Mesenchymal stem cell (in vitro differentiated cells and primary cell): ENCODE data around the gene ZNF117.

Experiments used
- DNase-seq: peaks from one replicate; pipeline ENCODE4 v3.0.0-alpha.2; 2013
- H2AFZ ChIP-seq: one replicate; pipeline ENCODE4 v1.6.1; 2013; ENCODE audit warnings: low read depth, mild to moderate bottlenecking, control low read depth, inconsistent platforms, low read length, moderate library complexity
- H2AK5ac ChIP-seq: 2 replicates; pipeline ENCODE4 v1.6.1; 2013; ENCODE audit warnings: low read length, moderate library complexity, mild to moderate bottlenecking, inconsistent platforms; ENCODE audit not compliant: severe bottlenecking
- H2BK120ac ChIP-seq: one replicate; pipeline ENCODE4 v1.6.1; 2013; ENCODE audit warnings: low read depth, mild to moderate bottlenecking, inconsistent platforms, low read length, moderate library complexity
- H2BK12ac ChIP-seq, 2 experiments: one replicate each; pipeline ENCODE4 v1.6.1; 2013; ENCODE audit warnings: inconsistent platforms in 2 of 2, low read length in 2 of 2, mild to moderate bottlenecking in 2 of 2, moderate library complexity in 2 of 2, control low read depth in 1 of 2
- H2BK15ac ChIP-seq: one replicate; pipeline ENCODE4 v1.6.1; 2013; ENCODE audit warnings: mild to moderate bottlenecking, low read depth, inconsistent platforms; ENCODE audit not compliant: poor library complexity, severe bottlenecking
- H2BK5ac ChIP-seq: 2 replicates; pipeline ENCODE4 v1.6.1; 2013; ENCODE audit warnings: low read depth, mild to moderate bottlenecking, low read length, control low read depth, inconsistent platforms; ENCODE audit not compliant: poor library complexity, severe bottlenecking
- H3K14ac ChIP-seq, 2 experiments: one replicate each; pipeline ENCODE4 v1.6.1; 2013; ENCODE audit warnings: inconsistent platforms in 2 of 2, low read length in 2 of 2, control low read depth in 1 of 2, mild to moderate bottlenecking in 1 of 2, moderate library complexity in 1 of 2
- H3K18ac ChIP-seq, 2 experiments: one replicate each; pipeline ENCODE4 v1.6.1; 2013; ENCODE audit warnings: inconsistent platforms in 2 of 2, low read length in 2 of 2, control low read depth in 1 of 2, low read depth in 1 of 2, mild to moderate bottlenecking in 1 of 2
- H3K23ac ChIP-seq, 2 experiments: one replicate each; pipeline ENCODE4 v1.6.1; 2013; ENCODE audit warnings: inconsistent platforms in 2 of 2, low read length in 2 of 2, mild to moderate bottlenecking in 2 of 2, moderate library complexity in 2 of 2, control low read depth in 1 of 2
- H3K27ac ChIP-seq: 2 replicates; pipeline ENCODE4 v1.5.1; 2013; ENCODE audit warnings: mild to moderate bottlenecking, moderate library complexity, low read length, control low read depth, inconsistent platforms; ENCODE audit not compliant: poor library complexity, severe bottlenecking
- H3K27me3 ChIP-seq, 2 experiments: 2 replicates each; pipeline versions ENCODE4 v1.6.1 to v1.7.0; 2013; ENCODE audit warnings: low read length in 2 of 2, mild to moderate bottlenecking in 2 of 2, moderate library complexity in 2 of 2, control low read depth in 1 of 2, inconsistent platforms in 1 of 2; ENCODE audit not compliant: control insufficient read depth in 1 of 2, insufficient read depth in 1 of 2
- H3K36me3 ChIP-seq, 2 experiments: 2 replicates each; pipeline versions ENCODE4 v1.6.1 to v1.7.0; 2013; ENCODE audit warnings: low read length in 2 of 2, control low read depth in 1 of 2, inconsistent platforms in 1 of 2, low read depth in 1 of 2, mild to moderate bottlenecking in 1 of 2; ENCODE audit not compliant: insufficient read depth in 2 of 2, control insufficient read depth in 1 of 2
- H3K4ac ChIP-seq, 2 experiments: one replicate each; pipeline ENCODE4 v1.6.1; 2013; ENCODE audit warnings: inconsistent platforms in 2 of 2, low read length in 2 of 2, mild to moderate bottlenecking in 2 of 2, moderate library complexity in 2 of 2, control low read depth in 1 of 2, low read depth in 1 of 2
- H3K4me1 ChIP-seq: 2 replicates; pipeline ENCODE4 v1.6.1; 2013; ENCODE audit warnings: low read depth, low read length, control low read depth; ENCODE audit not compliant: control insufficient read depth, insufficient read depth
- H3K4me2 ChIP-seq: 2 replicates; pipeline ENCODE4 v1.6.1; 2013; ENCODE audit warnings: low read length, mild to moderate bottlenecking, inconsistent platforms; ENCODE audit not compliant: poor library complexity, severe bottlenecking
- H3K4me3 ChIP-seq, 2 experiments: 2 replicates each; pipeline versions ENCODE4 v1.5.1 to v1.7.0; 2013; ENCODE audit warnings: low read length in 2 of 2, mild to moderate bottlenecking in 2 of 2, control low read depth in 1 of 2, low read depth in 1 of 2; ENCODE audit not compliant: insufficient read depth in 1 of 2
- H3K79me1 ChIP-seq: replicated peaks from 2 replicates; pipeline ENCODE4 v1.6.1; 2013; ENCODE audit warnings: mild to moderate bottlenecking, control low read depth, low read length, inconsistent platforms; ENCODE audit not compliant: poor library complexity, severe bottlenecking
- H3K9ac ChIP-seq: 2 replicates; pipeline ENCODE4 v1.7.0; 2013; ENCODE audit warnings: mild to moderate bottlenecking, low read length, moderate library complexity
- H3K9me3 ChIP-seq: 2 replicates; pipeline ENCODE4 v1.7.0; 2013; ENCODE audit warnings: mild to moderate bottlenecking, low read length; ENCODE audit not compliant: control insufficient read depth
- H4K8ac ChIP-seq: one replicate; pipeline ENCODE4 v1.6.1; 2013; ENCODE audit warnings: inconsistent platforms, mild to moderate bottlenecking, low read length, moderate library complexity
- H4K91ac ChIP-seq: one replicate; pipeline ENCODE4 v1.6.1; 2013; ENCODE audit warnings: mild to moderate bottlenecking, low read length, inconsistent platforms
- WGBS: methylation state at CpG from one replicate; pipeline ENCODE4 v1.1.7; 2013; ENCODE audit warnings: mixed read lengths; 5-methylcytosine and 5-hydroxymethylcytosine counted together

Gene ZNF117

DNA sequence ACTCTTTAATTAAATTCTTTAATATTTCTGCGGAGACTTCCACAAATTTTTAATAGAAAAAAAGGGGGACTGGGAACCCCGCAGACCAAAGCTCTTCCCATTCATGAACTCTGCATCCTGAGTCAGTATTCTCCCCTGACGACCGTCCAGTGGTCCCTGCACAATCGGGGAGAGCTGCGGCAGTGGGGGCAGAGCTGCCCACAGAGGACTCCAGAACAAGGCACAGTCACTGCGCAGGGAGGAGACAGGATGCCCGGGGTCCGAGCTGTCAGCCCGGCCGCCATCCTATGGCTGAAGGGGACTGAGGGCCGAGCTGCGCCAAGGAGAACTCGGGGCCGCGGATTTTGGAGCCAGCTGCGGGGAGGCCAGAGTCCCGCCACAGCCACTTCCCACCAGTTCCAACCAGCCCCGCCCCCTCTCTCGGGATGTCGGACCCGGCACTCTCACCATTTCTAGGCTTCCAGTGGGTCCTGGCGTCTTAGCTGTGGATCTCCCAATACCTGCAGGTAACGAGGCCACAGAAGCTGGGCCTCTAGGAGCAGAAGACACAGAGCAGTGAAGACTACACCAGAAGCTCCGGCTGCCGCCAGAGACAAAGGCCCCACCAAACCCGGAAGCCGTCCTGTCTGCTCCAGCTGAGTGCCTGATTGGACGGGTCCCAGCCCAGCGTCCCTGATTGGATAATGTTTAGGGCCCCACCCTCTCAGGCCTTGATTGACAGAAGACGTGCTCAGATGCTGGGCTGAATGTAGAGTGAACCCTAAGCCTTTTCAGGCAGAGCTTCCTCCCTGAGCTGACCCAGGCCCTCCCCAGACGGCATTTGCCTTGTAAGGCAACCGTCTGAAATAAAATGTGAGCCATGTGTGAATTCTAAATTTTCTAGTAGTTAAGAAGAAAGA lies 15.5 kb upstream of the ZNF117 start, which contains the start of gene ERV3-1:
ERV3-1 (minus strand) TSS at position 594 of the 899 bp plus-strand sequence. CDS start 13,661 bp downstream, outside the sequence.
- no peak within 1 kb of the TSS for H2BK15ac ChIP-seq
- H3K4ac ChIP-seq = peak within 1 kb of the TSS in 1 of 2 experiments; percentile 82
- H3K4me2 ChIP-seq = peak within 1 kb of the TSS; percentile 59
- H4K8ac ChIP-seq = peak within 1 kb of the TSS; percentile 80
- no peak within 1 kb of the TSS for H2BK12ac ChIP-seq
- peak within 1 kb of the TSS in 1 of 2 experiments; percentile 97 for H3K14ac ChIP-seq
- H3K27ac ChIP-seq = peak within 1 kb of the TSS; percentile 60
- no peak within 1 kb of the TSS for H2AK5ac ChIP-seq
- peaks cover 8 to 12% of the 10 kb centered on the region in 2 experiments for H3K36me3 ChIP-seq
- peak within 1 kb of the TSS; percentile 0 to 92 for H3K18ac ChIP-seq
- no peak within 1 kb of the TSS for H4K91ac ChIP-seq
- peak; percentile 95 for DNase-seq
- peak within 1 kb of the TSS; percentile 99 for H3K9ac ChIP-seq
- H3K9me3 ChIP-seq = peaks cover 4% of the 10 kb centered on the region
- H3K4me1 ChIP-seq = no peaks in the 10 kb centered on the region
- peak within 1 kb of the TSS; percentile 72 to 93 for H3K4me3 ChIP-seq
- WGBS = 1% methylated on average over 31 of the region's 33 CpGs
- no peak within 1 kb of the TSS for H2BK5ac ChIP-seq
- no peaks in the 10 kb centered on the region for H3K27me3 ChIP-seq
- peak within 1 kb of the TSS; percentile 94 for H2AFZ ChIP-seq
- no peak within 1 kb of the TSS for H3K23ac ChIP-seq
- H3K79me1 ChIP-seq = peaks cover 16% of the 10 kb centered on the region
- H2BK120ac ChIP-seq = peak within 1 kb of the TSS; percentile 3

- Histone ChIP-seq H3K36me3 (peaks cover 16 to 22% of the 10 kb centered on the region in 2 experiments), H2BK12ac (no peak overlapping the region)
- WGBS = 83% methylated on average over 1 of the region's 1 CpG
These were observed 13.7 kb upstream of the ZNF117 start for GRCh38 chr7:65004575-65004974.

GRCh38 chr7:65002972-65003585 lies 12.2 kb upstream of the ZNF117 start:
- Histone ChIP-seq H3K27ac (no peak overlapping the region), H3K4me2 (no peak overlapping the region), H3K18ac (no peak overlapping the region), H3K14ac (no peak overlapping the region), H2AFZ (no peak overlapping the region), H3K4me1 (no peaks in the 10 kb centered on the region), H3K36me3 (peaks cover 26 to 33% of the 10 kb centered on the region in 2 experiments), H3K9me3 (peaks cover 21% of the 10 kb centered on the region), H4K91ac (no peak overlapping the region), H2BK120ac (no peak overlapping the region), H3K9ac (no peak overlapping the region), H2AK5ac (no peak overlapping the region), H3K27me3 (no peaks in the 10 kb centered on the region), H2BK15ac (no peak overlapping the region), H3K4me3 (no peak overlapping the region), H3K4ac (no peak overlapping the region), H4K8ac (no peak overlapping the region), H2BK12ac (no peak overlapping the region), H3K79me1 (peaks cover 34% of the 10 kb centered on the region), H3K23ac (no peak overlapping the region), H2BK5ac (no peak overlapping the region)
- no peak for DNase-seq
- 100% methylated on average over 1 of the region's 2 CpGs for WGBS

More at GRCh38 chr7:65004575-65004974, 13.7 kb upstream of the ZNF117 start:
- no peak overlapping the region for H4K8ac ChIP-seq
- H2AK5ac ChIP-seq = no peak overlapping the region
- no peak overlapping the region for H3K14ac ChIP-seq
- H2BK120ac ChIP-seq = no peak overlapping the region
- H3K4me1 ChIP-seq = no peaks in the 10 kb centered on the region
- H2BK15ac ChIP-seq = no peak overlapping the region
- peak overlapping the region in 1 of 2 experiments; percentile 93 for H3K4me3 ChIP-seq
- H3K27me3 ChIP-seq = no peaks in the 10 kb centered on the region
- peaks cover 8% of the 10 kb centered on the region for H3K9me3 ChIP-seq
- H2BK5ac ChIP-seq = no peak overlapping the region
- no peak overlapping the region for H4K91ac ChIP-seq
- peak overlapping the region; percentile 37 for H3K4me2 ChIP-seq
- H3K4ac ChIP-seq = no peak overlapping the region
- no peak overlapping the region for H3K9ac ChIP-seq
- H3K79me1 ChIP-seq = peaks cover 24% of the 10 kb centered on the region
- no peak overlapping the region for H3K23ac ChIP-seq
- no peak overlapping the region for H2AFZ ChIP-seq
- no peak overlapping the region for H3K27ac ChIP-seq
- no peak overlapping the region for H3K18ac ChIP-seq
- DNase-seq = no peak

GRCh38 chr7:65001291-65001814 lies 10.5 kb upstream of the ZNF117 start:
- no peak overlapping the region for H2AK5ac ChIP-seq
- H3K27me3 ChIP-seq = no peaks in the 10 kb centered on the region
- H2AFZ ChIP-seq = no peak overlapping the region
- H3K9ac ChIP-seq = no peak overlapping the region
- H2BK120ac ChIP-seq = no peak overlapping the region
- H3K4me1 ChIP-seq = no peaks in the 10 kb centered on the region
- no peak overlapping the region for H3K4me3 ChIP-seq
- no peak overlapping the region for H3K18ac ChIP-seq
- H3K9me3 ChIP-seq = peaks cover 36% of the 10 kb centered on the region
- H3K79me1 ChIP-seq = peaks cover 39% of the 10 kb centered on the region
- no peak overlapping the region for H4K8ac ChIP-seq
- no peak overlapping the region for H3K23ac ChIP-seq
- H3K27ac ChIP-seq = no peak overlapping the region
- H4K91ac ChIP-seq = no peak overlapping the region
- WGBS = 0% methylated on average over 1 of the region's 1 CpG
- no peak overlapping the region for H3K14ac ChIP-seq
- H3K4ac ChIP-seq = no peak overlapping the region
- H2BK15ac ChIP-seq = no peak overlapping the region
- DNase-seq = no peak
- H2BK5ac ChIP-seq = no peak overlapping the region
- no peak overlapping the region for H3K4me2 ChIP-seq
- peaks cover 38% of the 10 kb centered on the region in 2 experiments for H3K36me3 ChIP-seq
- no peak overlapping the region for H2BK12ac ChIP-seq
